GM12872 (cell line): Measurements from ENCODE around the gene OR3A2.

Experiments used
- CTCF ChIP-seq: IDR thresholded peaks from 3 replicates; pipeline ENCODE4 v1.5.1; 2011; ENCODE audit warnings: low read depth, mild to moderate bottlenecking, low read length, moderate library complexity; ENCODE audit not compliant: insufficient read depth

OR3A2 gene

DNA sequence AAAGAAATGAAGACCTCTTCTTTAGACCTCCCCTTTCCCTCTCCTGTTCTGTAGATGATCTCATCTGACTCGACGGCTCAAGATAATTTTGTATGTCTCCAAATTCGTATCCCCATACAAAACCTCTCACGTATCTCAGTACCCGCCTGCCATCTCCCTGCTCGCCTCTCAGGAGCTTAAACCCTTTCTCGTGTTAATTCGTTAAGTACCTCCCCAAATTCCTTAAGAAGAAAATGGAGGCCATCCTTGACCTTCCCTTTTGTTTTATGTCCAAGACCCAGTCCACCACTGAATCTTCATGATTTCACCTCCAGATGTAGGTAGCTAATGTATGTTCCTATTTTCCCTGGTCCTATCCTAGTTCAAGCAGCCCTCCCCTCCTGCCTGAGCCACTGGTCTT lies 129.5 kb downstream of the OR3A2 start:
- no peak for TF ChIP-seq CTCF
